Cerebellar nuclear complex (tissue), 1 donor: ENCODE data around the gene SLC37A1.

Experiments
- DNase-seq, 2 experiments: peaks; one replicate each; lab custom pipeline; 2025; lab: John Stamatoyannopoulos, UW

SLC37A1 gene

GRCh38 chr21:42545317-42545716, 31.7 kb downstream of the SLC37A1 start:
- DNase-seq: no peak

GRCh38 chr21:42545745-42546144, 32.1 kb downstream of the SLC37A1 start:
- DNase-seq: no peak

- no peak for DNase-seq
Measured at GRCh38 chr21:42546433-42546832, 32.8 kb downstream of the SLC37A1 start.

DNA sequence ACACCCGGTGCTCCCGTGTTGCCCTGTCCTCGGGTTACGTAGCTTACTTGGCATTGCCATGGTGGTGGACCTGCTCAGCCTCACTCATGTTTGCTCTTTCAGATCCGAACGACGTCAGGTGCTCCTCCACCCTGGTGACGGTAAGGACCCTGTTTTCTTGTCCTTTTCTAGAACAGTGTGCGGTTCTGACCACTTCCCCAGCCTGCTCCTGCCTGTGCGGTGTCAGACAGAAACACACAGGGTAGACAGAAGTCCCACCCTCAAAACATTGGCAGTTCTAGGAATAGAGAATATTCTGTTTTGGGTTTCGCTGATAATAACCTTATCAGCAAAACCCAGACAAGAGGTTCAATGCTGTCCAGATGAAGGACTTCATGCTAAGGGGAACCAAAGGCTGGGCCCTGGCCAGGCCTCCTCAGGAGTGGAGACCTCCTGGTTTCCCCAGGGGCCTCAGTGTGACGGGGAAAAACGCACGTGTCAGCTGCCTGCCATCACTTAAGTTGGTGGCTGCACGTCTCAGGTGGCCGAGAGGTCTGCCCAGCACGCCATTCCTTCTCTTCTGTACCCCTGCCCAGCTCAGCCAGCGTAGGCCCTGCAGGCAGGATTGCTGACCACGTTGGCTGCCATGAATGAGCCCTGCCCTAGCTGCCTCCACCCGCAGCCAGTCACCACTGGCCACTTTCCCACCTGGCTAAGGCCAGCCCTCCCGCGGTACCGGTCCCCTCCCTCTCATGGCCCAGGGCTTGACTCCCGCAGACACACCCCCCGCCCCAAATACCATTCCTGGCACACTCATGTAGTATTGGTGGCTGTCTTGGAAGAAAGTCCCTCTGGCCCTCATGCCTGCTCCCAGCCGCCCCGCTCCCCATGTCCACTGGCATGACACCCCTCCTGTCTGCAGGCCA, 33.6 kb downstream of the SLC37A1 start:
- DNase-seq: no peak

- DNase-seq: no peak
Measured at GRCh38 chr21:42547906-42548365, 34.3 kb downstream of the SLC37A1 start.

DNA sequence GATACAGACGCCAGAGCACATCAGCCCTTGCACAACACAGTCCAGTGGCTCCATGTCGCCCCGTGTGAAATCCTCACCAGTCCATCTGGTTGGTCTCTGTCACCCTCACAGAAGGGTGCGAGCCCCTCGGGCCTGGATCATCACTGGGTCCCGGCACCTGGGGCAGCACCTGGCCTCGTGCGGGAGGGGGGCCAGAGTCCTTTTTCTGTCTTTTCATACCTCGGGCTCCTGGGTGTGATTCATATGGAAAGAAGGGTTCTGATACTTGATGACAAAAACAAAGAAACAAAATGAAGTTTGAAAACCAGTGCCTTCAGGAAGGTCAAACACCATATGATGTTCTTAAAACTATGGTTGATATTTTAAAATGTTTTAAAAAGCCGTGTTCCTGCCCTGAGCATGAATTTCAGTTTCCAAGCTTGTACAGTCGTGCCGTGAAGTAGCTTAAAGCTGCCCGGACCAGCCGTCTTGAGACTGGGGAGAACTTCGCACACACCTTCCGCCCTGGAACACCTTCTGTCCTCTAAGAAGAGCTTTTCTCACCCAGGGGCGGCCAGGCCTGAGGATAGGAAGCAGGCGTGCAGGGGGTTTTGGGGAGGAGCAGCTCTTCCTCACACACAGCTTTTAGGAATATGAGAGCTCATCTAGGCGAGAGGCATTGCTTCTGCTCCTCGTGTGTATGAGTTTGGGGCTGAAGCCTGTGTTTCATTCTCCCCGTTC, 35.2 kb downstream of the SLC37A1 start:
- DNase-seq: no peak

DNA sequence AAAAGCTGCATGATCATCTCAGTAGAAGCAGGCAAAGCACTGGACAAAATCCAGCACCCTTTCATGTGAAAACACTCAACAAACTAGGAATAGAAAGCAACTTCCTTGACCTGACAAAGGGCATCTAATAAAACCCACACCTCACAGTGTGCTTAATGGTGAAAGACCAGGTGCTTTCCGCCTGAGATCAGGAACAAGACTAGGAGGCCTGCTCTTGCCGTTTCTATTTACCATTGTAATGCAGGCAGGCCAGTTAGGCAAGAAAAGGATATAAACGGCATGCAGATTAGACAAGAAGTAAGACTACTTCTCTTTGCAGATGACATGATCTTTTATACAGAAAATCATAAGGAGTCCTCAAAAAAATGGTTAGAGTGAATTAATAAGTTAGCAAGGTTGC, 37.2 kb downstream of the SLC37A1 start:
- no peak for DNase-seq

- no peak for DNase-seq
Measured at GRCh38 chr21:42552407-42553336, 39.0 kb downstream of the SLC37A1 start.

- no peak for DNase-seq
Measured at GRCh38 chr21:42553435-42553834, 39.8 kb downstream of the SLC37A1 start.

- no peak for DNase-seq
Measured at GRCh38 chr21:42554251-42554961, 40.8 kb downstream of the SLC37A1 start.

DNA sequence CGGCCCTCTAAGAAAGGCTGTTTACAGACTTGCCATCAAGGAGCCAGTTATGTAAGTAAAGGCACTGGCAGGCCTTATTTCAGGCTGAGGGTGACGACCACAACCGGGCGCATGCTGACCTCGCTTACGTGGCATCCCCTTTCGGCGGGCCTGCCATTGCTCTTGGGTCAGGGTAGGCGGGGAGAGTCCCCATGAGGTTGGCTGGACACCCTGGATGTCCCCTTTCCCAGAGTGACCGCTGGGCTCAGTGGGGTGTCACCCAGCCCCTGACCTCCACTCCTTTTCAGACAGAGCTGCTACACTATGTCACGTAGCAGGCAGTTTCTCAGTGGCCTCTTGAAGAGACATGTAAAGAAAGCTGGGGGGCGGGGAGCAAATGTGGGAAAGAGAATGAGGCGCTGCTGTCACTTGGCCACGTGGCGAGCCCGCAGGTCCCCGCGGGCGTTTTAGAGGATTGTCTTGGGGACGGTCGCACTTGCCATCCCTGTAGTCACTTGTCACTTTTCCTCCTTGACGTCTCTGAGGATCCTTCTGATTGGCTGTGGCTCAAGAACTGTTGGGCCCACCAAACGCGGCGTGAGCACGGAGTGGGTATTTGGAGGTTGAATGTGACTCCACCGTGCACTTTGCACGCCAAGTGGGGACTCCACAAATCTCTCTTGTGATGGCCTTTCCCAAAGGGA, 42.2 kb downstream of the SLC37A1 start:
- no peak for DNase-seq

DNA sequence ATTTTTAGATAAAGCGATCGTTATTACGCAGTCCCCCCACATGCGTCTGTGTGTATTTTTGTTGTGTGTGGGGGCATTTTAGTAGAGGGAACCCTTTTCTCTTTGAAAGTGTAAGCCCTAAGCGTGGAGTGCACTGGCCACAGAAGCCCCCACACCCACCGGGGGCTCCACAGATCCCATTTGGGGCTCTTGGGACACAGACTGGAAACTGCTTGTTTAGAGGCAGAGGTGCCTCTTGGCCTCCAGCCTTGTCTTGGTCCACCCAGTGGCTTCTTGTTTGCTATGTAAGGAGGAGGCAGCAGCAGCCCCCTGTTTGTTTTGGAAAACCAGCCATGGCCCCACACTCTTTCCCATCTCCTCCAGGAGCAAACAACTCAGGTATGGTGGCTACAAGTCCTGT, 42.8 kb downstream of the SLC37A1 start:
- no peak for DNase-seq

- DNase-seq: no peak
Measured at GRCh38 chr21:42556960-42557359, 43.3 kb downstream of the SLC37A1 start.

- no peak for DNase-seq
Measured at GRCh38 chr21:42557420-42557819, 43.8 kb downstream of the SLC37A1 start.

DNA sequence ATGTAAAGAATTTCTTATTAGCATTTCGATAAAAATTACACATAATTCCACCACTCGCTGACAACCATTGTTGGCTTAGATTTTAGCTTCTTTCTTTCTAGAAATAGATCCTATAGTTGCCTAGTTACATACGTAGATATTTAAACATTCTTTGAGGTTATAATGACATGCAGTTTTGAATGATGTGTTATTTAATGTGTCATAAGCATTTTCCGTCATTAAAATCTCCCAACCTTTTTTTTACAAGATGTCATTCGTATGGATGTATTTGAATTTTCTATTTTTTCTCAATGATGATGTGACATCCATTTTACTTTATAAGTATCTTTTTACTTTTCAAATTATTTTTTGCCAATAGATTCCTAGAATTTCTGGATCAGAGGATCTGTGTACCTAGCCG, 44.7 kb downstream of the SLC37A1 start:
- no peak for DNase-seq

DNA sequence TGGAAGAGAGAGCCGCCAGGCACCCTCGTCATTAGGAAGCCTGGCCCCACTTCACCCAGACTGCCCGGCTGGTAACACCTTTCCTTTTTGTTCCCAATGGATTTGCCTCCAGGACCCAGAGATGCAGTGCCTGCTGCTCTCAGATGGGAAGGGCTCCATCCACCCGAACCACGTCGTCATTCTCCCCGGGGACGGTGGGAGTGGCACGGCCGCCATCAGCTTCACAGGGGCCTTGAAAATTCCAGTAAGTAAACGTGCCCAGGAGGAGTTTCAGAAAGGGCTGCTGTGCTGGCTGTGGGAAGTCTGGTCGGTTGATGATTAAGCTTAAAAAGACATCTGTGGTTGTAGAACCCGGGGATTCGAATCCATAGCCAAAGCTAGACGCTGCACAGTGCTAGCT, 45.2 kb downstream of the SLC37A1 start:
- no peak for DNase-seq

- no peak for DNase-seq
Measured at GRCh38 chr21:42559326-42559725, 45.7 kb downstream of the SLC37A1 start.

DNA sequence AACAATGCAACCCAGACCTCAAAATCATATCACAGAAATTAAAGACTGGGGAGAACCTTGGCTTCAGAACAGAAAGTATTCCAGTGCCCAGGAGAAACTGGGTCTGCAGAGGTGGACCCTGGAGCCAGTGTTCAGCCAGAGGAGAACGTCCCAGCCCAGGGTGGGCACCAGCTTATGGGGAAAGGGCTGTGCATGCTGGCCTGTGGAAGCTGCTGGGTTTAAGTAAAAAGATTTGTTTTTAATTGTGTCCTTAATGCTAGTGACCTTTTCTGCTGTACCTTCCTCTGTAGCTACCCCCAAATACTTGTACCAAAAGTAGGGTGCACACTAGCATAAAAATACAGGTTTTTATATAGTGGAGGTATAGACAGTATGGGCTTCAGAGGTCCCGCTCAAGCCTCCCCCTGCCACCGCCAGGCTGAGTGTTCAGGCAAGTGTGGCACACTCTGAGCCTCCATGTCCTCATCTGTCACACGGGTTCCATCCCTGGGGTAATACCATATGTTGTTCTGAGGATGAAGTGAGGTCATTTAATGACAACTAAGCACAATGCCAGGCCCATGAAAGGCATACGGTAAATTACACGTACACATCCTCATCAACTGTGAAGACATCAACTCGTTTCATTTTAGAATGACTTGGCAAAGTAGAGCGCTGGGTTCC, 47.0 kb downstream of the SLC37A1 start:
- no peak for DNase-seq

DNA sequence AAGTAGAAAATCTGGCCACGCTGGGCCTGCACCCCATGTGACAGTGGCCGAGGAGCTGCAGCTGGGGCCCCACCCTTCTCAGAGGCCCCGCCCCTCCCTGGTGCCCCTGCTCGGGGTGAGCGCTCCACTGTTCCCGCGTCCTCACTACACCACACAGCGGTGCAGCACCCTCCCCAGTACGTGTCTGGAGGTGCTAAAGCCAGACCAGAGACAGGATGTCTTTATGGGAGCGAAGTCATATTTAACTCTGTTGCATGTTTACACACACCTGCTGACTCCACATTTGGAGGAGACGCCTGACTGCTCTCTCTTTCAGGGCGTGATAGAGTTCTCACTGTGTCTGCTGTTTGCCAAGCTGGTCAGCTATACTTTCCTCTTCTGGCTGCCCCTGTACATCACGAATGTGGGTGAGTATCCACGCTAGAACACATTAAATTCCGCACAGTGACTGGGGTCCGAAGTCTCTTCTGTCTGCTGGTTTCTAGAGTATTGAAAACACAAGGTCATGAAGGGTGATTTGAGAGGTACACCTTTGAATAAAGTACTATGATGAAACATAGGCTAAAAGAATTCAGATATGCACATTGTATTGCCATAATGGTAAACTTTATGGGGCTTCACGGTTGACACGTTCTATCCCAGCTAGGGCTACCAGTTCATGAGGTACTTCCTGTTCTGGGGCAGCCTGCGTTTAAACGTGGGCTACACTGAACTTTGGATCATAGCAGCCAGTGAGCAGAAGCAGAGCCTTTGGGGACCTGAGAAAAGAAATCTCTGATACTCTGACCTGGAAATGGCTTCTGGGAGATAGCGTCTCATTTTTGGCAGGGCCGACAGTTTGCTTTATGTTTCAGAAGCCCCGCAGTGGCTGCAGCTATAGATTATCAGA, 48.4 kb downstream of the SLC37A1 start:
- DNase-seq: no peak
